Fibroblast of lung (primary cell): ENCODE results near the gene OLFML1. TPM values are rescaled to one million over a fixed set of nuclear protein-coding genes. Genes with fewer than 3 reads are reported as not detected.

ENCODE experiments used
- DNase-seq, 2 donors: peaks; one replicate each; pipeline versions ENCODE4 v3.0.0 to v3.0.0-alpha.2; 2010; ENCODE audit warnings: low read depth in 2 of 2
- H2AFZ ChIP-seq: 2 replicates; pipeline ENCODE4 v1.5.1; 2012; ENCODE audit warnings: low read length, control low read depth, inconsistent platforms
- H3K27ac ChIP-seq: 2 replicates; pipeline ENCODE4 v1.5.1; 2011; ENCODE audit warnings: low read length, control low read depth; ENCODE audit not compliant: insufficient read depth
- H3K27me3 ChIP-seq: 2 replicates; pipeline ENCODE4 v1.5.1; 2011; ENCODE audit warnings: mild to moderate bottlenecking, low read length; ENCODE audit not compliant: control insufficient read depth, insufficient read depth
- H3K36me3 ChIP-seq: 2 replicates; pipeline ENCODE4 v1.5.1; 2011; ENCODE audit warnings: low read length; ENCODE audit not compliant: control insufficient read depth, insufficient read depth
- H3K4me1 ChIP-seq: 2 replicates; pipeline ENCODE4 v1.5.1; 2011; ENCODE audit warnings: low read length; ENCODE audit not compliant: control insufficient read depth, insufficient read depth; ENCODE audit errors: extremely low read depth
- H3K4me2 ChIP-seq: 2 replicates; pipeline ENCODE4 v1.5.1; 2011; ENCODE audit warnings: low read length, control low read depth; ENCODE audit not compliant: insufficient read depth; ENCODE audit errors: extremely low read depth
- H3K4me3 ChIP-seq, 4 experiments: fragments of 200-600 bp in 1 of 4; sonication (generic) in 1 of 4; replicated peaks in 1 of 4; 2 replicates each; pipeline ENCODE4 v1.5.1; 2011 to 2016; ENCODE audit warnings: low read length in 4 of 4, low read depth in 3 of 4, mild to moderate bottlenecking in 3 of 4, control low read depth in 2 of 4, inconsistent platforms in 1 of 4, mixed read lengths in 1 of 4; ENCODE audit not compliant: insufficient read depth in 1 of 4; ENCODE audit errors: control extremely low read depth in 1 of 4
- H3K79me2 ChIP-seq: 2 replicates; pipeline ENCODE4 v1.5.1; 2012; ENCODE audit warnings: mild to moderate bottlenecking, low read length, inconsistent platforms; ENCODE audit not compliant: control insufficient read depth, insufficient read depth
- H3K9ac ChIP-seq: 2 replicates; pipeline ENCODE4 v1.5.1; 2011; ENCODE audit warnings: mild to moderate bottlenecking, low read length, control low read depth; ENCODE audit not compliant: insufficient read depth
- H3K9me3 ChIP-seq: 2 replicates; pipeline ENCODE4 v1.5.1; 2012; ENCODE audit warnings: low read depth, low read length; ENCODE audit not compliant: control insufficient read depth, insufficient read depth
- H4K20me1 ChIP-seq: 2 replicates; pipeline ENCODE4 v1.5.1; 2011; ENCODE audit warnings: low read length; ENCODE audit not compliant: control insufficient read depth, insufficient read depth; ENCODE audit errors: extremely low read depth
- CTCF ChIP-seq, 2 donors: IDR thresholded peaks in 1 of 2; conservative IDR thresholded peaks in 1 of 2; 1 replicate in 1 of 2; 2 replicates in 1 of 2; pipeline ENCODE4 v1.5.1; 2011 to 2012; ENCODE audit warnings: low read length in 2 of 2, control low read depth in 1 of 2, inconsistent platforms in 1 of 2, low read depth in 1 of 2, mild to moderate bottlenecking in 1 of 2
- EZH2 ChIP-seq: IDR thresholded peaks from 2 replicates; pipeline ENCODE4 v1.5.1; 2012; ENCODE audit warnings: low read length, control low read depth, mild to moderate bottlenecking; ENCODE audit errors: missing control alignments
- polyA plus RNA-seq, 2 donors: library from polyadenylated mRNA; depleted of rRNA in 1 of 2; stranded (reverse) in 1 of 2; unstranded in 1 of 2; fragments of >200 nt; gene quantifications; 2 replicates each; pipeline ENCODE4 v1.2.1, GENCODE V29; 2011 to 2012; ENCODE audit warnings: missing spikeins in 1 of 2
- total RNA-seq: library from RNA; depleted of rRNA; stranded (reverse); fragments of >200 nt; gene quantifications from 2 replicates; pipeline ENCODE4 v1.2.1, GENCODE V29; 2014

The OLFML1 gene
- total and polyA plus RNA-seq, 2 donors (not counting 1 experiment from before 2014, with no cell fraction given): 22.8 to 183 TPM

DNA sequence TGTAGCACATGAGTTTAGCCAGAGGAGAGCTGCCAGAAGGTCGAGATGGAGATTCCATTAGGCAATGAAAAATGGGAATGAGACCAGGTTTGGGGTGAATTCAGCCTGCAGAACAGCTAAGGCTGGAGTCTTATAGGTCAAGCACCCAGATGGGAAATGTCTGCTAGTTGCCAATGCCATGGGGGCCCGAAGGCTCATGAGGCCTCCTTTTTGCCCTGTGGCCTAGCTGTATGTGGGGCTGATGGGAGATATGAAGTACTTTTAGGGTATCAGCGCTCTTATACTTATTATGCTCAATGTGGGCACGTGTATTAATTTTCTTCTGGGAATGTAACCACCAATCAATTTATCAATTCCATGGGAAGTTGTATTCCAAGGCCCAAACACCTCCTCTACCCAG lies 37.2 kb downstream of the OLFML1 start:
- no peaks in the 10 kb centered on the region for H3K4me1 ChIP-seq
- no peak overlapping the region for H3K4me3 ChIP-seq

DNA sequence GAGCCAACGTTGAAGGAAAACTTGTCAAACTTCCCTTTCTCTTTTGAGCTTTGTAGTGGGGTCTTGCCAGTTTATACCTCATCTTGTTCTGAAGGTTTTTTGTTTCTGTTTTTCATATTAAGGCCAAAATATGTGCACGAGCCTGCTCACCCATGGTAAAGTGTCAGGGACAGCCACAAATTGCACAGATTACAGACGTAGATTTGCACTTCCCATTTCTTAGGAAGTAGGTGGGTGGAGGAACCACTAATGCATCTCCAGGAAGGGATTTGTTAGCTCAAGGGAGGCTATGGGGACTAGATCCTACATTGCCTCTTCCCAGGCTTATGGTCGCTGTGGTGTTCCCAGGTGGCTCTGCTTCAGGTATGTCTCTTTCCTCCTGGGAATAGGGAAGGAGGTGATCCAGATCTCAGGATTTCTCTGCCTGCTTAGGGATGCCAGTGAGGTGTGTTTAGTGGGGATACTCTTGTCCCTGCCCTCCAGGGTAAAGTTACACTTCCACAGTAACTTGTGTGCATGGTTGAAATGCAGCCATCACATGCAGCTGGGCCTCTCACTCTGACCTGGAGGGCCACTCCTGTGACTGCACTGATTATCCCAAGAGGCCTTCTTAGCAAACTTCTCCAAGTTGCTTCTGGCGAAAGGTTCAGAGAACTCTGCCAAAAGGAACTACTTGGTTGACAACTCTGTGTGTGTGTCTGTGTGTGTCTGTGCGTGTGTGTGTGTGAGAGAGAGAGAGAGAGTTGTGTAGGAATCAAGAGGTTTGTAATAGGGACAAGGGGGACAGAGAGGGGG lies 38.3 kb downstream of the OLFML1 start:
- Histone ChIP-seq H3K4me2 (no peak overlapping the region), H2AFZ (no peak overlapping the region), H3K4me1 (no peaks in the 10 kb centered on the region), H4K20me1 (no peaks in the 10 kb centered on the region), H3K4me3 (no peak overlapping the region), H3K9me3 (no peaks in the 10 kb centered on the region), H3K27me3 (no peaks in the 10 kb centered on the region), H3K9ac (no peak overlapping the region), H3K36me3 (no peaks in the 10 kb centered on the region), H3K27ac (no peak overlapping the region), H3K79me2 (no peaks in the 10 kb centered on the region)
- no peak for TF ChIP-seq CTCF (conservative IDR thresholded peaks at IDR 0.05 in 1 of 2, IDR thresholded peaks at IDR 0.05 in 1 of 2; ENCODE audit: low read depth in 1 of 2, low read length in 2 of 2)
- TF ChIP-seq EZH2: no peak
- no peak for DNase-seq

More for the DNA sequence above, 37.2 kb downstream of the OLFML1 start:
- Histone ChIP-seq H3K9ac (no peak overlapping the region), H2AFZ (no peak overlapping the region), H3K27ac (no peak overlapping the region), H4K20me1 (no peaks in the 10 kb centered on the region), H3K27me3 (no peaks in the 10 kb centered on the region), H3K79me2 (no peaks in the 10 kb centered on the region), H3K9me3 (no peaks in the 10 kb centered on the region), H3K4me2 (no peak overlapping the region), H3K36me3 (no peaks in the 10 kb centered on the region)
- DNase-seq: no peak
- TF ChIP-seq EZH2: no peak
- no peak for TF ChIP-seq CTCF (conservative IDR thresholded peaks at IDR 0.05 in 1 of 2, IDR thresholded peaks at IDR 0.05 in 1 of 2; ENCODE audit: low read depth in 1 of 2, low read length in 2 of 2)

DNA sequence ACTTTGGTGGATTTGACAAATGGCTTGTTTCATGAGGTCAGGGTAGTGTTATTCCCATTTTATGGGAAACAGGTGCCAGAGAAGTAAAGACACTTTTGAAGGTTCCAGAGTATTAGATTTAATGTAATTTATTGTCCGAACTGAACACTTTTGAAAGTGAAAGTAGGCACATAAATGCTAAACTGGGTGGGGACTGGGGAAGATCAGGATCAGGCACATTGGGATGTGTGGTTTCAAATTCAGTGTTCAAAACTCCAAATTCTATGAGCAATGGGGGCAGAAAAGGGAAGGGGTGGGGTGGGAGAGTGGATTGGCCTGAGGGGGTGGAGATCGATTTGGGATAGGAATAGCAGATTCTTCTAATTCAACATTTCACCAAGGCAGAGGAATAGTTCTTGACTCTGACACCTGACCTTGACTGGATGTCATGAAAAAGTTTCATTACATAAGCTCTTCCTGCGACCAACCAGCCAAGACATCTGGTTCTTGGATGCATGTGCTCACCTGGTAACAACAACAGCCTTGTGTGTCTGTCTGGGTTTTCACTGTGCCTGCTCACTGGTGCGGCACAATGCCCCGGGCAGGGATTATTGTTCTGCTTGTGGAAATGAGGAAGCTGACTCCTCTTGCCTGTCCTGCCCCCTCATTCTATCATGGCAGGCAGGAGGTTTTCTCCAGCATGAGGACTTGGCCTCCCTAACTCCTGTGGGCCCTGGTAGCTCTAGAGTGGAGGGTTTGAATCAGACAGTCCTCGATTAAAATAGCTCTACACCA lies 39.3 kb downstream of the OLFML1 start:
- no peak for TF ChIP-seq CTCF (conservative IDR thresholded peaks at IDR 0.05 in 1 of 2, IDR thresholded peaks at IDR 0.05 in 1 of 2; ENCODE audit: low read depth in 1 of 2, low read length in 2 of 2)
- TF ChIP-seq EZH2: no peak
- H3K4me2 ChIP-seq: peak overlapping the region; percentile 32
- no peak for DNase-seq
- no peaks in the 10 kb centered on the region for H3K36me3 ChIP-seq
- no peak overlapping the region for H3K9ac ChIP-seq
- no peaks in the 10 kb centered on the region for H4K20me1 ChIP-seq
- no peak overlapping the region for H3K4me3 ChIP-seq
- no peaks in the 10 kb centered on the region for H3K79me2 ChIP-seq
- no peaks in the 10 kb centered on the region for H3K9me3 ChIP-seq
- H3K27ac ChIP-seq: no peak overlapping the region
- H3K4me1 ChIP-seq: no peaks in the 10 kb centered on the region
- H2AFZ ChIP-seq: no peak overlapping the region
- no peaks in the 10 kb centered on the region for H3K27me3 ChIP-seq
